Uterus (tissue), 2 donors: ENCODE results near the gene SLC5A3.

ENCODE experiments used
- CTCF ChIP-seq, 4 experiments: fragments of 200-600 bp in 2 of 4; fragments of 450-650 bp in 2 of 4; sonication (generic) in 2 of 4; IDR thresholded peaks; one replicate each; pipeline ENCODE4 v1.5.1; 2016 to 2019; ENCODE audit warnings: antibody characterized with exemption in 4 of 4, mild to moderate bottlenecking in 2 of 4, moderate library complexity in 1 of 4
- POLR2A ChIP-seq, 2 donors: fragments of 450-650 bp; IDR thresholded peaks; one replicate each; pipeline ENCODE4 v1.6.1; 2016; ENCODE audit warnings: antibody characterized with exemption in 2 of 2, mild to moderate bottlenecking in 1 of 2, moderate library complexity in 1 of 2

GRCh38 chr21:34093083-34093482 is 19.7 kb downstream of the SLC5A3 start:
- no peak for TF ChIP-seq CTCF (IDR thresholded peaks at IDR 0.05)
- no peak for TF ChIP-seq POLR2A (IDR thresholded peaks at IDR 0.05)
